Measurements from ENCODE around the gene TNFRSF14.

- TF ChIP-seq GATA2 (IDR thresholded peaks at IDR 0.05; ENCODE audit: low read depth, low read length) (no peak), GATA3 (IDR thresholded peaks at IDR 0.05; ENCODE audit: low read depth, low read length) (no peak)
Measured at GRCh38 chr1:2569060-2569459, 12.9 kb downstream of the TNFRSF14 start.
